Measurements from ENCODE around the gene COL26A1.

DNA sequence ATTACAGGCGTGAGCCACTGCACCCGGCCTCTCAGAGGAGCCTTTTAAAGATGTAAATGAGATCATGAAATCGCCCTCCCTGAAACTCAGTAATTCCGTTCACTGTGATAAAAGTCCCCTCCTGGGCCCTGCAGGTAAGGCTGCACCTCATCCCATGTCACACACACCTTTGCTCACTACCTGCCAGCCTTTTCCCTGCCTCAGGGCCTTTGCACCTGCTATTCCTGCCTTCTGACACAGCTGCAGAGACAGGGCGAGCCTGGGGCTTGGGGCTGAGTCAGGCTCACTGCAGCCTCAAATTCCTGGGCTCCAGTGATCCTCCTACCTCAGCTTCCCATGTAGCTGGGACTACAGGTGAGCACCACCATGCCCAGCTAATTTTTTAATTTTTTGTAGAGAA is 147.6 kb downstream of the COL26A1 start:
- TF ChIP-seq SIN3A (IDR thresholded peaks at IDR 0.05; ENCODE audit: borderline replicate concordance, insufficient read depth, low read length) (no peak), TAF1 (IDR thresholded peaks at IDR 0.05; ENCODE audit: borderline replicate concordance, insufficient read depth, low read length) (no peak), POLR2AphosphoS5 (IDR thresholded peaks at IDR 0.05; ENCODE audit: low read depth, low read length) (no peak)
- TF ChIP-seq, protein P1, sequence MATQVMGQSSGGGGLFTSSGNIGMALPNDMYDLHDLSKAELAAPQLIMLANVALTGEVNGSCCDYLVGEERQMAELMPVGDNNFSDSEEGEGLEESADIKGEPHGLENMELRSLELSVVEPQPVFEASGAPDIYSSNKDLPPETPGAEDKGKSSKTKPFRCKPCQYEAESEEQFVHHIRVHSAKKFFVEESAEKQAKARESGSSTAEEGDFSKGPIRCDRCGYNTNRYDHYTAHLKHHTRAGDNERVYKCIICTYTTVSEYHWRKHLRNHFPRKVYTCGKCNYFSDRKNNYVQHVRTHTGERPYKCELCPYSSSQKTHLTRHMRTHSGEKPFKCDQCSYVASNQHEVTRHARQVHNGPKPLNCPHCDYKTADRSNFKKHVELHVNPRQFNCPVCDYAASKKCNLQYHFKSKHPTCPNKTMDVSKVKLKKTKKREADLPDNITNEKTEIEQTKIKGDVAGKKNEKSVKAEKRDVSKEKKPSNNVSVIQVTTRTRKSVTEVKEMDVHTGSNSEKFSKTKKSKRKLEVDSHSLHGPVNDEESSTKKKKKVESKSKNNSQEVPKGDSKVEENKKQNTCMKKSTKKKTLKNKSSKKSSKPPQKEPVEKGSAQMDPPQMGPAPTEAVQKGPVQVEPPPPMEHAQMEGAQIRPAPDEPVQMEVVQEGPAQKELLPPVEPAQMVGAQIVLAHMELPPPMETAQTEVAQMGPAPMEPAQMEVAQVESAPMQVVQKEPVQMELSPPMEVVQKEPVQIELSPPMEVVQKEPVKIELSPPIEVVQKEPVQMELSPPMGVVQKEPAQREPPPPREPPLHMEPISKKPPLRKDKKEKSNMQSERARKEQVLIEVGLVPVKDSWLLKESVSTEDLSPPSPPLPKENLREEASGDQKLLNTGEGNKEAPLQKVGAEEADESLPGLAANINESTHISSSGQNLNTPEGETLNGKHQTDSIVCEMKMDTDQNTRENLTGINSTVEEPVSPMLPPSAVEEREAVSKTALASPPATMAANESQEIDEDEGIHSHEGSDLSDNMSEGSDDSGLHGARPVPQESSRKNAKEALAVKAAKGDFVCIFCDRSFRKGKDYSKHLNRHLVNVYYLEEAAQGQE (IDR thresholded peaks at IDR 0.05; ENCODE audit: insufficient read depth in 1 of 2, low read depth in 2 of 2, low read length in 2 of 2), result no peak

Measured in PFSK-1 (cell line).